HEK293 (cell line): ENCODE results near the gene BST1.

Experiments
- CTCF ChIA-PET: fragments of 350-600 bp; formaldehyde crosslinking; extraction: SDS; loops from one replicate; lab custom pipeline; 2021; ENCODE audit warnings: antibody characterized with exemption; lab: Yijun Ruan, JAX
- POLR2A ChIA-PET: fragments of 300-600 bp; formaldehyde crosslinking; extraction: SDS; loops from one replicate; lab custom pipeline; 2020; ENCODE audit warnings: antibody characterized with exemption, inconsistent platforms; lab: Yijun Ruan, JAX
- H3K27ac ChIP-seq: fragments of 200-500 bp; sonication (Bioruptor generic); 2 replicates; pipeline ENCODE4 v1.5.1; 2014; ENCODE audit warnings: low read depth, low read length, control low read depth, inconsistent platforms; ENCODE audit errors: extremely low read depth
- H3K36me3 ChIP-seq, 2 experiments: fragments of 200-500 bp in 1 of 2; sonication (Bioruptor generic) in 1 of 2; 1 replicate in 1 of 2; 2 replicates in 1 of 2; pipeline ENCODE4 v1.5.1; 2014 to 2017; ENCODE audit warnings: inconsistent platforms in 2 of 2, low read length in 2 of 2; ENCODE audit not compliant: control insufficient read depth in 2 of 2, insufficient read depth in 1 of 2
- H3K4me1 ChIP-seq: fragments of 200-500 bp; sonication (Bioruptor generic); 2 replicates; pipeline ENCODE4 v1.5.1; 2014; ENCODE audit warnings: mild to moderate bottlenecking, low read length, inconsistent platforms; ENCODE audit not compliant: control insufficient read depth, insufficient read depth
- H3K4me3 ChIP-seq: 2 replicates; pipeline ENCODE4 v1.5.1; 2011; ENCODE audit warnings: low read depth, mild to moderate bottlenecking, control low read depth, low read length, moderate library complexity
- H3K9me3 ChIP-seq: fragments of 200-500 bp; sonication (Bioruptor generic); 2 replicates; pipeline ENCODE4 v1.5.1; 2014; ENCODE audit warnings: low read depth, low read length, inconsistent platforms; ENCODE audit not compliant: control insufficient read depth, insufficient read depth
- ELK4 ChIP-seq: IDR thresholded peaks from 2 replicates; pipeline ENCODE4 v1.6.1; 2011; ENCODE audit warnings: mild to moderate bottlenecking, low read depth, low read length, borderline replicate concordance
- HOXA7 ChIP-seq: sonication (generic); formaldehyde crosslinking; IDR thresholded peaks from 2 replicates; pipeline ENCODE4 v1.8.1; 2022; ENCODE audit warnings: missing genetic modification reagents, borderline replicate concordance
- PRDM1 ChIP-seq: fragments of 450-650 bp; formaldehyde crosslinking; IDR thresholded peaks from 2 replicates; pipeline ENCODE4; 2016; ENCODE audit warnings: missing biosample characterization, missing genetic modification characterization
- ZBTB17 ChIP-seq: fragments of 450-650 bp; formaldehyde crosslinking; IDR thresholded peaks from 2 replicates; pipeline ENCODE4 v1.5.1; 2016; ENCODE audit warnings: missing biosample characterization, missing genetic modification characterization
- ZBTB21 ChIP-seq: fragments of 450-650 bp; formaldehyde crosslinking; IDR thresholded peaks from 2 replicates; pipeline ENCODE4 v1.5.1; 2017; ENCODE audit warnings: missing biosample characterization, missing genetic modification characterization
- ZBTB48 ChIP-seq: fragments of 450-650 bp; formaldehyde crosslinking; IDR thresholded peaks from 2 replicates; pipeline ENCODE4 v1.5.1; 2016; ENCODE audit warnings: missing biosample characterization, missing genetic modification characterization
- ZFHX2 ChIP-seq: fragments of 450-650 bp; formaldehyde crosslinking; conservative IDR thresholded peaks from 2 replicates; pipeline ENCODE4 v1.5.1; 2016; ENCODE audit warnings: missing biosample characterization, missing genetic modification characterization
- ZFP3 ChIP-seq: fragments of 450-650 bp; formaldehyde crosslinking; IDR thresholded peaks from 2 replicates; pipeline ENCODE4 v1.5.1; 2016; ENCODE audit warnings: low read depth, missing biosample characterization, missing genetic modification characterization
- ZNF148 ChIP-seq: fragments of 450-650 bp; formaldehyde crosslinking; IDR thresholded peaks from 2 replicates; pipeline ENCODE4 v1.5.0; 2017; ENCODE audit warnings: missing biosample characterization, missing genetic modification characterization, borderline replicate concordance
- ZNF239 ChIP-seq: fragments of 450-650 bp; formaldehyde crosslinking; IDR thresholded peaks from 2 replicates; pipeline ENCODE4 v1.5.1; 2016; ENCODE audit warnings: missing biosample characterization, missing genetic modification characterization
- ZNF266 ChIP-seq: fragments of 450-650 bp; formaldehyde crosslinking; IDR thresholded peaks from 2 replicates; pipeline ENCODE4 v1.5.1; 2016; ENCODE audit warnings: missing biosample characterization, missing genetic modification characterization, low read depth
- ZNF274 ChIP-seq, 2 experiments: fragments of 200-500 bp in 1 of 2; fragments of 450-650 bp in 1 of 2; sonication (Bioruptor generic) in 1 of 2; formaldehyde crosslinking in 1 of 2; IDR thresholded peaks; 2 replicates each; pipeline versions ENCODE4 v1.5.1 to v1.6.1; 2014 to 2016; ENCODE audit warnings: borderline replicate concordance in 1 of 2, inconsistent platforms in 1 of 2, low read length in 1 of 2, missing biosample characterization in 1 of 2, missing genetic modification characterization in 1 of 2
- ZNF354C ChIP-seq: fragments of 450-650 bp; formaldehyde crosslinking; IDR thresholded peaks from 2 replicates; pipeline ENCODE4 v1.5.1; 2016; ENCODE audit warnings: missing biosample characterization, missing genetic modification characterization, low read depth, borderline replicate concordance
- ZNF391 ChIP-seq: fragments of 450-650 bp; formaldehyde crosslinking; IDR thresholded peaks from 2 replicates; pipeline ENCODE4 v1.5.1; 2016; ENCODE audit warnings: low read depth, missing biosample characterization, missing genetic modification characterization, borderline replicate concordance
- ZNF473 ChIP-seq: fragments of 450-650 bp; formaldehyde crosslinking; IDR thresholded peaks from 2 replicates; pipeline ENCODE4 v1.5.1; 2017; ENCODE audit warnings: missing biosample characterization, missing genetic modification characterization
- ZNF510 ChIP-seq: fragments of 450-650 bp; formaldehyde crosslinking; IDR thresholded peaks from 2 replicates; pipeline ENCODE4 v1.5.1; 2018; ENCODE audit warnings: mild to moderate bottlenecking, missing genetic modification characterization, missing biosample characterization; ENCODE audit not compliant: insufficient replicate concordance
- ZNF530 ChIP-seq: fragments of 450-650 bp; formaldehyde crosslinking; IDR thresholded peaks from 2 replicates; pipeline ENCODE4 v1.5.1; 2016; ENCODE audit warnings: low read depth, missing biosample characterization, missing genetic modification characterization
- ZNF544 ChIP-seq: fragments of 450-650 bp; formaldehyde crosslinking; IDR thresholded peaks from 2 replicates; pipeline ENCODE4 v1.5.0; 2017; ENCODE audit warnings: missing biosample characterization, missing genetic modification characterization
- ZNF600 ChIP-seq: fragments of 450-650 bp; formaldehyde crosslinking; IDR thresholded peaks from 2 replicates; pipeline ENCODE4 v1.5.1; 2016; ENCODE audit warnings: missing biosample characterization, missing genetic modification characterization
- ZNF610 ChIP-seq: fragments of 450-650 bp; formaldehyde crosslinking; IDR thresholded peaks from 2 replicates; pipeline ENCODE4 v1.5.1; 2016; ENCODE audit warnings: missing biosample characterization, missing genetic modification characterization, borderline replicate concordance
- ZNF677 ChIP-seq: fragments of 450-650 bp; IDR thresholded peaks from 2 replicates; pipeline ENCODE4 v1.5.0; 2018; ENCODE audit warnings: missing biosample characterization, mild to moderate bottlenecking, missing genetic modification characterization, moderate library complexity
- ZNF747 ChIP-seq: fragments of 450-650 bp; formaldehyde crosslinking; IDR thresholded peaks from 2 replicates; pipeline ENCODE4 v1.5.1; 2016; ENCODE audit warnings: missing biosample characterization, missing genetic modification characterization
- ZNF776 ChIP-seq: fragments of 450-650 bp; formaldehyde crosslinking; IDR thresholded peaks from 2 replicates; pipeline ENCODE4 v1.5.0; 2017; ENCODE audit warnings: missing biosample characterization, missing genetic modification characterization, borderline replicate concordance
- ZNF837 ChIP-seq: fragments of 450-650 bp; formaldehyde crosslinking; IDR thresholded peaks from 2 replicates; pipeline ENCODE4 v1.5.1; 2016; ENCODE audit warnings: missing biosample characterization, missing genetic modification characterization
- TF ChIP-seq, protein P1 (sequence below): fragments of 450-650 bp; formaldehyde crosslinking; IDR thresholded peaks from 2 replicates; pipeline ENCODE4 v1.5.1; 2016; ENCODE audit warnings: missing biosample characterization, missing genetic modification characterization, low read depth

Gene BST1

DNA sequence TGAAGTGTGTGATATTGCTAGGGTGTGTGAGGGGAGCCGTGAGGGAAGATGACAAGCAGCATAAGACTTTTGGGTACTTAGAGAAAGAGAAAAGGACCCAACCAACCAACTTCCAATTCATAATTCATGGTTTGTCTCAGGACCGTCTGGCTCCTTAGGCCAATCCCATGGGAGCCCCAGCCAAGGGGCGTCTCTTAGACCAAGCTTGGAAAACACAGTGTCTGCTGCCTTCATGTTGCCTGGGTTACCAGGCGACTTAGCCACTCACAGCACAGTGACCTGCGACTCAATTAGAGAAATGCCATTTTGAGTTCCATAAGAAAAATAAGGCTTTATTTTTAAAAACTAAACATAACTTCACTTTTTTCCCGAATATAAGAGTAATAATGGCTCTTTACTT, 32.7 kb downstream of the BST1 start:
- H3K4me1 ChIP-seq = no peaks in the 10 kb centered on the region
- CTCF ChIA-PET = no interaction called here
- no peaks in the 10 kb centered on the region for H3K36me3 ChIP-seq
- no peak overlapping the region for H3K4me3 ChIP-seq
- TF ChIP-seq ZNF239 (tag by site-specific recombination) = no peak
- TF ChIP-seq ZFHX2 = no peak
- no peak for TF ChIP-seq ZFP3 (tag by site-specific recombination)
- TF ChIP-seq ZNF837 = no peak
- no peak for TF ChIP-seq ZBTB17 (tag by site-specific recombination)
- no peak for TF ChIP-seq ZBTB48 (tag by site-specific recombination)
- TF ChIP-seq ZNF391 = no peak
- no peak for TF ChIP-seq ZNF266 (tag by site-specific recombination)
- TF ChIP-seq ZNF148 (tag by site-specific recombination) = no peak
- no peak for TF ChIP-seq ZNF274 (IDR thresholded peaks at IDR 0.05; ENCODE audit: low read length)
- TF ChIP-seq ZNF274 (tag by site-specific recombination; IDR thresholded peaks at IDR 0.05; ENCODE audit: borderline replicate concordance) = no peak
- TF ChIP-seq ZNF510 = no peak
- no peak for TF ChIP-seq ZNF544 (tag by site-specific recombination)
- TF ChIP-seq ZNF747 (tag by site-specific recombination) = no peak
- TF ChIP-seq ZNF354C (tag by site-specific recombination) = no peak
- TF ChIP-seq ELK4 = no peak
- no peaks in the 10 kb centered on the region for H3K9me3 ChIP-seq
- POLR2A ChIA-PET = no interaction called here
- no peak overlapping the region for H3K27ac ChIP-seq

DNA sequence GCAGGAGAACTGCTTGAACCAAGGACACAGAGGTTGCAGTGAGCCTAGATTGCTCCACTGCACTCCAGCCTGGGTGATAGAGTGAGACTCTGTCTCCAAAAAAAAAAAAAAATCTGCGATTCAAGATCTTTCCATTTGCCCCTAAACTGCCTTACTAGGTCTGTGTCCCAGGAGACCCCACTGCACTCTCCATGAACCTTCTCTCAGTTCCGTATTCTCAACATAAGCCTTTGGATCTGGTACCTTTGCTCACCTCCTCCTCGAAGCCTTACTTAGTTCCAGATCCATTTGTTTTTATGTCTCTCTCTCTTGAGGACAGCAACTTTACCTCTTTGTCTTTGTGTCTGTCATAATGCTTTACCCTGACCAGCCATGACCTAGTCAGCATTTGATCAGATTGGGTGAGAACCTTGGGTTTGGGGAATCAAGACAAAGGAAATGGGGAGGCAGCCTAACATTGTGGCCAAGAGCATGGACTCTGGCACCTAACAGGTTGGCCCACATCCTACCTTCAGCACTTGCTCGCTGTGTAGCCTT, 33.7 kb downstream of the BST1 start:
- TF ChIP-seq ZNF600 (tag by site-specific recombination) = no peak
- no peak for TF ChIP-seq ZNF530 (tag by site-specific recombination)
- no peak for TF ChIP-seq ZNF677
- TF ChIP-seq ZBTB21 (tag by site-specific recombination) = no peak
- TF ChIP-seq ZNF610 (tag by site-specific recombination) = no peak
- TF ChIP-seq PRDM1 (tag by site-specific recombination) = no peak
- no peak for TF ChIP-seq ZNF776 (tag by site-specific recombination)
- TF ChIP-seq HOXA7 (CRISPR knock-in tag) = no peak
- TF ChIP-seq ZNF391 = no peak
- TF ChIP-seq, protein P1, sequence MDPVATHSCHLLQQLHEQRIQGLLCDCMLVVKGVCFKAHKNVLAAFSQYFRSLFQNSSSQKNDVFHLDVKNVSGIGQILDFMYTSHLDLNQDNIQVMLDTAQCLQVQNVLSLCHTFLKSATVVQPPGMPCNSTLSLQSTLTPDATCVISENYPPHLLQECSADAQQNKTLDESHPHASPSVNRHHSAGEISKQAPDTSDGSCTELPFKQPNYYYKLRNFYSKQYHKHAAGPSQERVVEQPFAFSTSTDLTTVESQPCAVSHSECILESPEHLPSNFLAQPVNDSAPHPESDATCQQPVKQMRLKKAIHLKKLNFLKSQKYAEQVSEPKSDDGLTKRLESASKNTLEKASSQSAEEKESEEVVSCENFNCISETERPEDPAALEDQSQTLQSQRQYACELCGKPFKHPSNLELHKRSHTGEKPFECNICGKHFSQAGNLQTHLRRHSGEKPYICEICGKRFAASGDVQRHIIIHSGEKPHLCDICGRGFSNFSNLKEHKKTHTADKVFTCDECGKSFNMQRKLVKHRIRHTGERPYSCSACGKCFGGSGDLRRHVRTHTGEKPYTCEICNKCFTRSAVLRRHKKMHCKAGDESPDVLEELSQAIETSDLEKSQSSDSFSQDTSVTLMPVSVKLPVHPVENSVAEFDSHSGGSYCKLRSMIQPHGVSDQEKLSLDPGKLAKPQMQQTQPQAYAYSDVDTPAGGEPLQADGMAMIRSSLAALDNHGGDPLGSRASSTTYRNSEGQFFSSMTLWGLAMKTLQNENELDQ (tag by site-specific recombination) = no peak
- TF ChIP-seq ZNF473 = no peak
- TF ChIP-seq, all 188 proteins: peak for 0
- ChIA-PET POLR2A (no interaction called here), CTCF (interaction anchor here (0.6 kb wide), 1 partner anchor 116 kb away, joined by 4 read pairs; no protein-coding TSS in a partner anchor)
- Histone ChIP-seq H3K9me3 (no peaks in the 10 kb centered on the region), H3K4me1 (no peaks in the 10 kb centered on the region), H3K36me3 (no peaks in the 10 kb centered on the region), H3K27ac (no peak overlapping the region), H3K4me3 (no peak overlapping the region)
